Measurements from ENCODE around the gene LETM1. TPM values are rescaled to one million over a fixed set of nuclear protein-coding genes. Genes with fewer than 3 reads are reported as not detected.
A peak's percentile ranks its signal among the peaks of the same experiment; 100 is the strongest.

Gene LETM1
- total RNA-seq, 1 donor from 2014 or later, result 67.5 TPM

DNA sequence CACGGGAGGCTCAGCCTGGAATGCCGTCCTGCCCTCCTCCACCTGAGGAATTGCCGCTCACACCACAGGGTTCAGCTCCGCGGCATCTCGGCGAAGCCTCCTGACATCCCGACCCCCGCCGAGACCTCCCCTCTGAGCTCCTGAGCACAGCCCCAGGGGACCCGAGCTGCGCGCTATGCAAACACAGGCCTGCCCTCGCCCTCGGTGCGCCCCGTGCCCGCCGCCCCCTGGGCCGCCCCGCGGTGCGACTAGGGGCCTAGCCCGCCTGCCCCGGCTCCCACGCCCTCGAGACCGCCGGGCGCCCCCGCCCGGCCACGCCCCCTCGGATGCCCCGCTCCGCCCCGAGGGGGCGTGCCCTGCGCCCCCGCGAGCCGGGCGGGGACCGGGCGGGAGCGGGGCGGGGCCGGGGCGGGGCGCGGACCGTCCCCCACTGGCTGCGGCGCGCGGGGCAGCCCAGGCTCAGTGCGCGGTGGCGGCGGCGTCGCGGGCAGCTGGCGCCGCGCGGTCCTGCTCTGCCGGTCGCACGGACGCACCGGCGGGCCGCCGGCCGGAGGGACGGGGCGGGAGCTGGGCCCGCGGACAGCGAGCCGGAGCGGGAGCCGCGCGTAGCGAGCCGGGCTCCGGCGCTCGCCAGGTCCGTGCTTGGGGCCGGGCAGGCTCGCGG lies 63.0 kb downstream of the LETM1 start, which contains the start of gene FGFR3:
Gene FGFR3, plus strand, starts transcription at position 462 of the 664 bp plus-strand sequence. CDS start 642 bp downstream, outside the sequence.
- no peaks in the 10 kb centered on the region for H3K9me3 ChIP-seq
- no peak for DNase-seq (ENCODE audit: extremely low spot score in 2 of 2)
- no peaks in the 10 kb centered on the region for H3K27me3 ChIP-seq
- intact Hi-C loops (cut with DNase I), result no loop called here
- TF ChIP-seq POLR2A (IDR thresholded peaks at IDR 0.05), result peak in 1 of 2 donors; percentile 38
- TF ChIP-seq POLR2AphosphoS5 (IDR thresholded peaks at IDR 0.05; ENCODE audit: insufficient read depth in 1 of 2, low read depth in 1 of 2), result no peak
- H3K36me3 ChIP-seq, result no peaks in the 10 kb centered on the region
- peak within 1 kb of the TSS; percentile 47 to 66 for H3K4me3 ChIP-seq
- peak within 1 kb of the TSS; percentile 3 for H3K27ac ChIP-seq
- H3K4me1 ChIP-seq, result peaks cover 32% of the 10 kb centered on the region

DNA sequence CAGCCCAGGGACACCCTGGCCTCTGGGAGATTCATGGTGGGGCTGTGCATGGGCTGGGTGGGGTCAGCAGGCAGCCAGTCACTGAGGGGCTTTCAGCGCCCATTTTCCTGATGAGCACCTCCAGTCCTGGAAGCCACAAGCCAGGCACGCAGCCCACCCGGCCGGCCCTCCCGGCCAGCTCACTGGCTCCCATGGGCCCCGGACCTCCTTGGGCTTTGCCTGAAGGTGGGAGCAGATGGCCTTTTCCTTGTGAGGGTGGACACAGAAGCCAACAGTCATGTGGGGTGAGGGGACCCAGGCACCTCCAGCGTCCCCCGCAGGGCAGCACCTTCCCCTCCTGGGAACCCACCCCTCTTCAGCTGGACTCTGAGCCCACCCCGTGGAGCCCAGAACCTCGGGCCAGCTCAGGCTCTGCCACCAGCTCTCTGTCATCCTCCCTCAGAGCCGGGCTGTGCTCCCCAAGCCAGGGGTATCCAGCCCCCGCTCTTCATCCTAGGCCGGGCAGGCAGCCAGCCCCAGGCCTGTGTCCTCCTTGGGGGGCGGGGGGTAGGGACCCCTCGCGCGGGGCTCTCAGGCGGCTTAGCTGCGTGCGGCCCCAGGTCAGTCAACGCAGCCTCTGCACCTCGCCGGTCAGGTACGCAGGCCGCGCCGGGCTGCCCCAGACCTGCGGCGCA lies 63.7 kb downstream of the LETM1 start:
- intact Hi-C loops (cut with DNase I), result no loop called here
- H3K27ac ChIP-seq, result no peak overlapping the region
- no peaks in the 10 kb centered on the region for H3K9me3 ChIP-seq
- H3K4me3 ChIP-seq, result peak overlapping the region; percentile 20 to 66
- no peaks in the 10 kb centered on the region for H3K27me3 ChIP-seq
- peaks cover 38% of the 10 kb centered on the region for H3K4me1 ChIP-seq
- no peaks in the 10 kb centered on the region for H3K36me3 ChIP-seq
- no peak for DNase-seq (ENCODE audit: extremely low spot score in 2 of 2)
- TF ChIP-seq POLR2AphosphoS5 (IDR thresholded peaks at IDR 0.05; ENCODE audit: insufficient read depth in 1 of 2, low read depth in 1 of 2) (no peak), POLR2A (IDR thresholded peaks at IDR 0.05) (no peak)
- TF ChIP-seq, protein P1, sequence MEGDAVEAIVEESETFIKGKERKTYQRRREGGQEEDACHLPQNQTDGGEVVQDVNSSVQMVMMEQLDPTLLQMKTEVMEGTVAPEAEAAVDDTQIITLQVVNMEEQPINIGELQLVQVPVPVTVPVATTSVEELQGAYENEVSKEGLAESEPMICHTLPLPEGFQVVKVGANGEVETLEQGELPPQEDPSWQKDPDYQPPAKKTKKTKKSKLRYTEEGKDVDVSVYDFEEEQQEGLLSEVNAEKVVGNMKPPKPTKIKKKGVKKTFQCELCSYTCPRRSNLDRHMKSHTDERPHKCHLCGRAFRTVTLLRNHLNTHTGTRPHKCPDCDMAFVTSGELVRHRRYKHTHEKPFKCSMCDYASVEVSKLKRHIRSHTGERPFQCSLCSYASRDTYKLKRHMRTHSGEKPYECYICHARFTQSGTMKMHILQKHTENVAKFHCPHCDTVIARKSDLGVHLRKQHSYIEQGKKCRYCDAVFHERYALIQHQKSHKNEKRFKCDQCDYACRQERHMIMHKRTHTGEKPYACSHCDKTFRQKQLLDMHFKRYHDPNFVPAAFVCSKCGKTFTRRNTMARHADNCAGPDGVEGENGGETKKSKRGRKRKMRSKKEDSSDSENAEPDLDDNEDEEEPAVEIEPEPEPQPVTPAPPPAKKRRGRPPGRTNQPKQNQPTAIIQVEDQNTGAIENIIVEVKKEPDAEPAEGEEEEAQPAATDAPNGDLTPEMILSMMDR (IDR thresholded peaks at IDR 0.05), result no peak

DNA sequence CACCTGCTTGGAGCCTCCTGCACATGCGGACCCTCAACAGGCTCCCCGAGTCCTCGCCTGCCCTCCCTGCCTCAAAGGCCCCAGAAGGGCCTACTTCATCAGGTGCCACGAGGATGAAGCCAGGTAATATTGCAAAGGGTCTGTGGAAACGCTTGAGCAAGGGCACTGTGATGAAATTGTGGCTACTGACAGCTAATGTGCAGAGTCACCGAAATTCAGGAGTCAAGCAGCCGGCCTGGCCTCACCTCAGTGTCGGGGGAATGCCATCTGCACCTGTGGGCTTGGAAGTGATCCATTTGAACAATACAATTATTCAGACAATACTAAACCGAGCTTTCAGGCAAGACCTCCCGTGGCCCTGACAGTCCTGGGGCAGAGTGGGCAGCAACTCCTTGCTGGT lies 66.0 kb downstream of the LETM1 start:
- TF ChIP-seq POLR2AphosphoS5 (IDR thresholded peaks at IDR 0.05; ENCODE audit: insufficient read depth in 1 of 2, low read depth in 1 of 2) (no peak), POLR2A (IDR thresholded peaks at IDR 0.05) (no peak)
- TF ChIP-seq, protein P1 (IDR thresholded peaks at IDR 0.05), result no peak
- DNase-seq (ENCODE audit: extremely low spot score in 2 of 2), result no peak
- Histone ChIP-seq H3K4me1 (peaks cover 38% of the 10 kb centered on the region), H3K27me3 (no peaks in the 10 kb centered on the region), H3K36me3 (no peaks in the 10 kb centered on the region), H3K27ac (no peak overlapping the region), H3K9me3 (no peaks in the 10 kb centered on the region), H3K4me3 (no peak overlapping the region)
- intact Hi-C loops (cut with DNase I), result no loop called here

DNA sequence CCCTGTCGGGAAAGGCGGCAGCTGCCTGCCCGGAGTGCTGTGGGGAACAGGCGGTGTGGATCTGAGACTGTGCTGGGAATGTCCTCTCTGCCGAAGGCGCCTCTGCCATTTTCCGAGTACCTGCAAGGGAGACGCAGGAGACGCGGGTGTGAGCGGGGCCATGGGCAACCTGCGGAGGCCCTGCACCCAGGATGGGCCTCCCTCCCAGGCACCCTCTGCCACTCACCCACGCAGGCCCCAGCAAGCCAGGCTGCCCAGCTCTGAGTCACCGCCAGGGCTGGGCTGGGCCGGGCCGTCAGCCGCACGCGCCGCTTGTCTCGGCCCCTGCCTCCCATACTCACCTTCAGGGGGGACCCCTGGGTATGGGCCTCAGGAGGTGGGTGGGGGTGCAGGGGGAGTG lies 66.4 kb downstream of the LETM1 start:
- Histone ChIP-seq H3K36me3 (no peaks in the 10 kb centered on the region), H3K4me3 (no peak overlapping the region), H3K27me3 (no peaks in the 10 kb centered on the region), H3K9me3 (no peaks in the 10 kb centered on the region), H3K27ac (peak overlapping the region; percentile 5), H3K4me1 (peaks cover 41% of the 10 kb centered on the region)
- no peak for DNase-seq (ENCODE audit: extremely low spot score in 2 of 2)
- intact Hi-C loops (cut with DNase I), result no loop called here
- TF ChIP-seq POLR2A (IDR thresholded peaks at IDR 0.05) (no peak), POLR2AphosphoS5 (IDR thresholded peaks at IDR 0.05; ENCODE audit: insufficient read depth in 1 of 2, low read depth in 1 of 2) (no peak)
- TF ChIP-seq, protein P1 (IDR thresholded peaks at IDR 0.05), result no peak

DNA sequence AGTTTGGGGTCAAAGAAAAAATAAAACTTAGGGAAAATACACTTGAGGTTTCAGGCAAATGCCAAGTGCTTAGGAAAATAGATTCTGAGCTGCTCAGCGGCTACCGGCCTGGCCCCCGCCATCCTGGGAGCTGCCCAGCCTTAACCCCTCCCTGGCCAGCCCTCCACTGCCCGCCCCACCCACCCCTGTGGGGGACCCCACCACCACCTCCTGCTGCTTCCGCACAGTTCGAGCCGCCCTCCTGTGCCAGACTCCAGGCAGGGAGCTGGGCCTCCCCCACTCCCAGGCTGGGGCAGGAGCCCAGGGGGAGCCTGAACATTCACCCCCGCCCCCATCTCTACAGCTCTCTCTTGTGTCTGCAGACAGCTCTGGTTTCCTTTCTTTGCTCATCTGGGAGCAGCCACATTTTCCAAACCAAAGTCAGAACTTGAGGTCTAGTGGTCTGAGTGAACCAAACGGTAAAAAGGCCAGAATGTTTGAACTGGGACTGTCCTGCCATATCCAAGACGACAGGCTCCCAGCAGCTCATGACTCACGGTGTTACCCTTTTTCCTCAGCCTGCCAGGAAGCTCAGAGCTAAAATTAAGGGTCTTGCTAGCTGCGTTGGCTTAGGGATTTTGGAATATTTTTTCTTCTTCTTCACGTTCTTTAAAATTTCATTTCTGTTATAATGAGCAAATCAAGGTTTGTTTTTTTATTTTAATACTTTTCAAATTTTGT lies 67.5 kb downstream of the LETM1 start:
- intact Hi-C loops (cut with DNase I), result no loop called here
- H3K27me3 ChIP-seq, result no peaks in the 10 kb centered on the region

More for the DNA sequence above, 67.5 kb downstream of the LETM1 start:
- H3K9me3 ChIP-seq, result no peaks in the 10 kb centered on the region
- DNase-seq (ENCODE audit: extremely low spot score in 2 of 2), result no peak
- H3K4me3 ChIP-seq, result no peak overlapping the region
- H3K27ac ChIP-seq, result peak overlapping the region; percentile 59
- TF ChIP-seq, protein P1 (IDR thresholded peaks at IDR 0.05), result no peak
- TF ChIP-seq POLR2AphosphoS5 (IDR thresholded peaks at IDR 0.05; ENCODE audit: insufficient read depth in 1 of 2, low read depth in 1 of 2) (no peak), POLR2A (IDR thresholded peaks at IDR 0.05) (no peak)
- peaks cover 45% of the 10 kb centered on the region for H3K4me1 ChIP-seq
- H3K36me3 ChIP-seq, result no peaks in the 10 kb centered on the region
